Cerebellar cortex (tissue), 1 donor: ENCODE measurements around the gene CRYBA4.

Experiments
- DNase-seq: peaks from one replicate; pipeline ENCODE4 v3.0.0-alpha.2; 2015; ENCODE audit warnings: low spot score

Gene CRYBA4

DNA sequence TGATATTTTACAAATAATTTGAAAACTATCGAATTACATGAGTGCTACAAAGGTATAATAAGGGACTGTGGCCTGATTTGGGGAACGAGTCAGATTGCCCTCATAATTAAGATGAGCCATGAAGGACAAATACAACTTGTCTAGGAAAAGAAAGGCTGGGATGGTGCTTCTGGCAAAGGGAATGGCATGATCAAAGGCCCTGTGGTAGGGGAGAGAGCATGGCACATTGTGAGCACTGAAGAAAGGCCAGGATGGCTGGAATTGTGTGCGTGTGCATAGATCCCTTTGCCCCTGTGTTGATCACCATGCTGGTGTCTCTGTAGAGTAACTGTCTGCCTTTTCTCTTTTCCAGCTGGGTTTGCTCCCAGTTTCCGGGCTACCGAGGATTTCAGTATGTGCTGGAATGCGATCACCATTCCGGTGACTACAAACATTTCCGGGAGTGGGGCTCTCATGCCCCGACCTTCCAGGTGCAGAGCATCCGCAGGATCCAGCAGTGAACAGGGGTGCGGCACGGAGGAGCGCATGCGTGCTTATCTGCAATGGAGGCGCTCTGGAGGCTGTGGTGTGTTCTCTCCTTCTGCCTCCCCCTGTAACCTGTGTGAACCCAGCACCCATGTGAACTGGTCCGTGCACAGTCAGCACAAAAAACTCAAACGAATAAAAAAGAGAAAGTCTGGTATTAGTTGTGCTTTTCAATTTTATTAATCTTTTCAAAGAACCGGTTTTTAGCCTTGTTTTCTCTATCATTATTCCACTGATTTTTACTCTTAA is 8.4 kb downstream of the CRYBA4 start:
- no peak for DNase-seq

DNA sequence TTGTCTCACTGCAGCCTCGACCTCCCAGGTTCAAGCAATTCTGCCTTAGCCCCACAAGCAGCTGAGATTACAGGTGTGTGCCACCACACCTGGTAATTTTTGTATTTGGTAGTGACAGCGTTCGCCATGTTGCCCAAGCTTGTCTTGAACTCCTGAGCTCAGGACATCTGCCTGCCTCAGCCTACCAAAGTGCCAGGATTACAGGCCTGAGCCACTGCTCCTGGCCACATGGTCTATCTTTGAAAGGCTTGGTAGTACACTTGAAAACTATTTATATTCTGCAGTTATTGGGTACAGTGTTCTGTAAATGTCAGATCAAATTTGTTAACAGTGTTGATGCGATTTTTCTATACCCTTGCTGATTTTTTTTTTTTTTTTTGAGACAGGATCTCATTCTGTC is 9.5 kb downstream of the CRYBA4 start:
- DNase-seq: no peak

DNA sequence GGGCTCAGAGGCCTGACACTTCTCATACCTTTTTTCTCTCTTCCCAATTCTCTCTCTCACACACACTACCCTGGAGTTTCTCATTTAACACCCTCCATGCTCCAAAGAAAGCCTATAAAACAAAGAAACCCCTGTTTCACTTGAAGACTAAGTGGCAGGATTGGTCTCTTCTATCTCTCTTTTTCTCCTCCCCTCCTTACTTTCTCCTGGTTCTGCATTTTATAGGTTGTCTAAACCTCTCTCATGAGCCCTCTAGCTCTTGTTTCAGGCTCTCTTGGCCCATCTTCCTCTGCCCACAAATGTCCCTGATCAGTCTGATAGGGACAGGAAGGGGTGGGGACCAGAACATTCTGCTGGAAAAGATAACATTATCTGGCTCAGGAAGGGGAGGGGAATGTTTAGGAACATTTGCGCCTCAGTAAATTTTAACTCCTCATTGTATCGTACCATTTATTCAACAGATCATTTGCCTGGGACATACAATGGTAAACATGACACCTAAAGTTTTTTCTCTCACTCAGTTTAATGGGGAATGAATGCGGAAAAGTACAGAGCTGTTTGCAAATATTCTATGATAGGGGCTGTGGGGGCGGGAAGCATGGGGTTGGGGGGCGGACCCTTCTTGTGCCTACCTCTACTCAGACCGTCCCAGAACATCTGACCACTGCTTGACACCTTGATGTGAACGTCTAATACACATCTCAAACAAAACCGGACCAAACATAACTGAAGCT is 10.8 kb downstream of the CRYBA4 start:
- DNase-seq: no peak

DNA sequence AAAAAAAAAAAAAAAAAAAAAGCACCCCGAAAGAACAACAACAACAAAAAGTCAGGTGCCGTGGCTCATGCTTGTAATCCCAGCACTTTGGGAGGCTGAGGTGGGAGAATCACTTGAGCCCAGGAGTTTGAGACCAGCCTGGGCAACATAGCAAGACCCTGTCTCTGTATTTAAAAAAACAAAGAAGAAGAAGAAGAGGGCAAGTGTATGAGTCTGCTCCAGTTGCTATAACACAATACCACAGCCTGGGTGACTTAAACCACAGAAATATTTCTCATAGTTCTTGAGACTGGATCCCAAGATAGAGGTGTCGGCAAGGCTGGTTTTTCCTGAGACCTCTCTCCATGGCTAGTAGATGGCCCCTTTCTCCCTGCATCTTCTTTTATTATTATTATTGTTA is 12.4 kb downstream of the CRYBA4 start:
- DNase-seq: no peak

- DNase-seq: no peak
Measured at GRCh38 chr22:26635117-26635516, 13.4 kb downstream of the CRYBA4 start.

- no peak for DNase-seq
Measured at GRCh38 chr22:26636296-26636695, 14.5 kb downstream of the CRYBA4 start.

GRCh38 chr22:26642465-26643417 is 21.0 kb downstream of the CRYBA4 start:
- no peak for DNase-seq

- no peak for DNase-seq
Measured at GRCh38 chr22:26643418-26644100, 21.8 kb downstream of the CRYBA4 start.

DNA sequence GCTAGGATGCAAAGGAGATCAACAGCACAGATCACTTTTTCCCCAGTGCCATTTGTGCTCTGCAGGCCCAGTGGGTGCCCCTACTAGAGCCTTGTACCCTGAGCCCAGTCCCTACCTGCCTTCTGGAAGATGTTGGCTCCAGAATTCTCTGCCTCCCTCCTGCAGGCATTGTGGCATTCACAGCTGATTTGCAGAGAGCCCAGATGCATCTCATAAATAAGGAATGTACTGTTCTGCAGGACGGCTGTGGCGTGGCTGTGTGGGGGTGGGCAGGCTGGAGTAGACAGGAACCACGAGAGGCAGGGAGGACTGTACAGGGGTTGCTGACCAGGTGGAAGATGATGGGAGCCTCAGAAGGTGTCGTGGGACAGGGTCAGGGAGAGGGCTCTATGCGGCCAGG is 24.4 kb downstream of the CRYBA4 start:
- no peak for DNase-seq

- no peak for DNase-seq
Measured at GRCh38 chr22:26648011-26648497, 26.3 kb downstream of the CRYBA4 start.

DNA sequence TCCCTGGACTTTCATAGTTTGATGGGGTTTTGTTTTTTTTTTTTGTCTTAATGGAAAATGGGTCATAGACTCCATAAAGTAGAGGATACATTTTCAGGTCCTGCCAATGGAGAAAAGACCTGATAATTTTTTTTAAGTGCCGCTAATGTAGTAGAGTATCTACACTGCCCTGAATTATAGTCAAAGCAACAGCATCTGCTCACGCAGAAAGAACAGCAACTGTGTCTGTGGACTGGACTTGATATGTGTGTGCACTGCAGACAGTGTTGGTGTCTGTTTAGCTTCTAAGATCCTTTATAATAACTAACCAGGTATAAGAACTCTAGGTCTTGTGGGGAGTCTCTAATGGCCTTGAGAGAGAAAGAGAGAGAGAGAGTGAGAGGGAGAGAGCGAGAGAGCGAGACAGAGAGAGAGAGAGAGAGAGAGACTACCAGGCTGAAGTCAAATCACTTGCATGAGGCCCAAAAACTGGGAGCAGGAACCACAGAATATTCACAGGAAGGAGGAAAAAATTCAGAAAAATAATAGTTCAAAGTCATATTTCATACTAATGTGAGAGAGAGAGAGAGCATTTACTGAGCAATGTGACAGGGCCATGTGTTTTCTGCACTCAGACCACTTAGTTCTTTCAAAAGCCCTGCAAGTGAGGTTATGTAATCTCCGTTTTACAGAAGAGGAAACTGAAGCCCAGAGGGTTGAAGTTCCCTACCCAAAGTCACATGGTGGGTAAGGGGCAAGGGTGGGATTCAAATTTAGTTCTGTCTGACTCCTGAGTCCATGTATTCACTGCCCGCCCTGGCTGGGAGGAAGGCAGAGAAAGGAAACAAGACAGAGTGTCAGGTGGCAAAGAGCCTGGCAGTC is 27.0 kb downstream of the CRYBA4 start:
- DNase-seq: no peak

DNA sequence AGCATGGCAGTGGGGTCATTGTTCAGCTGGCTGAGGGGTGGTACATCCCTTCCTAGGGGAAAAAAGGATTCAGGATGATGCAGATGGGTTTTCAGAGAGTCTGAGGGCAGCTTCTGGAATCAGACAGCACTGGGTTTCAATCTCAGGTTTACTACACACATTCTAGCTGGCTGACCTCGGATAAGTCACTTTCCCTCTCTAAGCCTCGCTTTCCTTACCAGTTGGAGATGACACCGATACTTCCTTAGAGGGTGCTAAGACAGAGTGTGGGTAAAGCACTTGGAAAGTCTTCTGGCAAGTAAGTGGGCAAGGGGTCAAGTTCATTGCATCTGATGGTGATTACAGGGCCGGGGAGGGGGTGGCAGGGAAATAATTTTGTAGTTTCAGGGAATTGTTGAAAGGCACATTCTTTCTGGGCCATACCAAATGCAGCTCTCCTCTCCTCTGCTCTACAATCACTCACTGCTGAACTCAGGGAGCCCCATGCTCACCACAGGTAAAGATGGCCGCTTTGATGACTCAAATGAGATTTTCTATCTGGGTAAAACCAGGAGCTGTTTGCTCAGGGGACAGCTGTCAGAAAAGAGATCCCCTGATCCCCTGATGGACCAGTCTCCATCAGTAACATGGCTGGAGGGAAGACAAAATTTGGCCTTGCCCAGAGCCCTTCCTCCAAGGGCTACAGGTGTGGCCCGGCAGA is 29.1 kb downstream of the CRYBA4 start:
- no peak for DNase-seq

- DNase-seq: no peak
Measured at GRCh38 chr22:26651815-26652214, 30.1 kb downstream of the CRYBA4 start.

GRCh38 chr22:26656891-26657851 is 35.4 kb downstream of the CRYBA4 start, which contains the start of gene MIAT:
Gene MIAT (plus strand): TSS chr22:26657588.
- peak; percentile 11 for DNase-seq

- no peak for DNase-seq
Measured at GRCh38 chr22:26658161-26658560, 36.4 kb downstream of the CRYBA4 start.

DNA sequence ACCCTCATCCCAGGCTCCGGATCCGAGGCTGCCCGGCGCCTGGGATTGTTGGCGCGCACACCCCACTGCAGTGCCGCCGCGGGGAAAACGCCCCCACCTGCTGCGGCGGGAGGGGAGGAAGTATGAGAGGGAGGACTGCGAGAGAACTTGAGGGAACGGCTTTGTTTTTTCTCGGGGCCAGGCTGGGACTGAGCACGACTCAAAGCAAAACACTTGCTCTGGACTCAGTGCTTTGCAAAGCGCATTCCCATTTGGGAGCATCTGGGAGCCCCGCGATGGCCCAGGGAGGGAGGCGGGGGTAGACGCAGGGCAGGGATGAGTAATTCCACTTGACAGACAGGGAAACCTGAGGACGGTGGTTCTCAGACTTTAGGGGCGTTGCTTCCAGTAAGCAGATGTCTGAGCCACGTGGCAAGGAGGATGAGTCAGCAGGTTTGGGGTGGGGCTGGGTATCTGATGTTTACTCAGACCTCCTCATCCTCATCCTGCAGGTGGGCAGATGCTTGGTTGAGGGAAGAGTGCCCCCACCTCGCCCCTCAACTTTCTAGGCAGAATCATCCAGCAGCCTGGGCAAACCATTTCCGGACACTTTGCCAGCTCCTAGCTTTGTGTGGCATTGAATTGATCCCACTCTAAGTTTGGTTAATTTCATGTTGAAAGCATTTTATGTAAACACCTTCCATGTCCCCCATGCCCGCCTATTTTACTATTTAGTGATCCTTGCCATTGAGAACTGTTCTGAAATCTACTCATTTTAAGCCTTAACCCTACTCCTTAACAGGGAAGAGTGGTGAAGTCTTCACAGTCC is 37.1 kb downstream of the CRYBA4 start:
- DNase-seq: peak; percentile 16

GRCh38 chr22:26660356-26660755 is 38.6 kb downstream of the CRYBA4 start:
- DNase-seq: no peak
